GM12892 (cell line): Measurements from ENCODE around the gene C14orf93.

ENCODE experiments used
- POLR2A ChIP-seq: IDR thresholded peaks from 2 replicates; pipeline ENCODE4 v1.6.1; 2011; ENCODE audit warnings: low read depth, low read length, control low read depth
- POLR2AphosphoS5 ChIP-seq: IDR thresholded peaks from 2 replicates; pipeline ENCODE4 v1.6.1; 2011; ENCODE audit warnings: low read depth, low read length, control low read depth

GRCh38 chr14:23044840-23045239 is 34.9 kb upstream of the C14orf93 start:
- TF ChIP-seq POLR2A (no peak), POLR2AphosphoS5 (no peak)
